GM12872 (cell line): Measurements from ENCODE around the gene SURF4.

ENCODE experiments used
- CTCF ChIP-seq: IDR thresholded peaks from 3 replicates; pipeline ENCODE4 v1.5.1; 2011; ENCODE audit warnings: low read depth, mild to moderate bottlenecking, low read length, moderate library complexity; ENCODE audit not compliant: insufficient read depth

The SURF4 gene

GRCh38 chr9:133394687-133395271 is 18.9 kb upstream of the SURF4 start:
- no peak for TF ChIP-seq CTCF

GRCh38 chr9:133393399-133393798 is 17.5 kb upstream of the SURF4 start:
- TF ChIP-seq CTCF: no peak

GRCh38 chr9:133390713-133391112 is 14.9 kb upstream of the SURF4 start:
- no peak for TF ChIP-seq CTCF

GRCh38 chr9:133389562-133389961 is 13.7 kb upstream of the SURF4 start:
- TF ChIP-seq CTCF: no peak

- no peak for TF ChIP-seq CTCF
These were observed 13.2 kb upstream of the SURF4 start for GRCh38 chr9:133389025-133389557.

- TF ChIP-seq CTCF: no peak
These were observed 11.8 kb upstream of the SURF4 start for GRCh38 chr9:133387680-133388079.

- TF ChIP-seq CTCF: no peak
These were observed 10.5 kb upstream of the SURF4 start for GRCh38 chr9:133386338-133386737.
